Measurements from ENCODE around the gene ZNF521.
"Not testable (repeated sequence)": the region's sequence is repeated elsewhere in the genome, so short reads cannot be mapped to it uniquely, and the experiment has no call there.

ZNF521 gene

DNA sequence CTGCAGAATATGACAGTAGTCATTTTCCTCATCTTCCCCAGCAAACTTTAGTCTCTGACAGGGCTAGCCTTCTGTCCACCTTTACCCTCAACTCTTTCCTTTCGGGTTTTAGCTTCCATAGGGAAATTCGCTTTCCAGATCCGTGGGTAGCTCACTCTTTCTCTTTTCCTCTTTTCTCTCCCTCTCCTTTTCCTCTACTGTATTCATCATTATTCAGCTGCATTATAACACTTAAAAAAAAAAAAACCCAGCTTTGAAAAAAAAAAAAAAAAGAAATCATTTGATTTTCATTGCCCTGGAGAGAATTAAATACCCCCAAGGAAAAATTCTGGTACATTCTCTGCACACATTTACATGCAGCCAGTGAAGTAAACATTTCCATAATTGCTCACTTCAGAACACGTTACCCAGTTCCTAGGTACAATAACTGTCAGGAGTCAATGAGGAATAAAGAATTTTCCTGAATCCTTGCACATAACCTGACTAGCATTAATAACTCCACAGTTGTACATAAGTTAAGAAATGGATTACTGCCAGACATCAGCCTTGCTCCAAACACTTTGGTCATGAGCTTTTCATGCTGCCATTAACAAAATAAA lies 63.5 kb downstream of the ZNF521 start:
- ATAC-seq = no peak

DNA sequence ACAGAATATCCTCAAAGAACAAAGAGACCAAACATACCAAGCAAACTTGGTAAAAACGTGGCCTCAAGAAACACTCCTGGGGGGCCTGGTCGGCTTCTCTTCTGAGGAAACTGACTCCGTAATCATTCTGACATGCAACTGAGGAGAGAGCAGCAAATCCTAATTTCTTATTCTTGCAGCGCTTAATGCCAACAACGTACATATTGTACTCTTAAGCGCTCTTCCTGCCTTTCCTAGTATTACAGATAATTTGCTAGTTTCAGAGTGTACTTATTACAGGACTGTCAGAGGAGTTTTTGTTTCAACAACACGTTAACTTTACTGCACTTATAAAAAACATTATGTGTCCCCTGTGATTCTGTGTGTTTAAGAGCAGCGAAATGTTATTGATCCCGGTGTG lies 64.9 kb downstream of the ZNF521 start:
- no peak for ATAC-seq

DNA sequence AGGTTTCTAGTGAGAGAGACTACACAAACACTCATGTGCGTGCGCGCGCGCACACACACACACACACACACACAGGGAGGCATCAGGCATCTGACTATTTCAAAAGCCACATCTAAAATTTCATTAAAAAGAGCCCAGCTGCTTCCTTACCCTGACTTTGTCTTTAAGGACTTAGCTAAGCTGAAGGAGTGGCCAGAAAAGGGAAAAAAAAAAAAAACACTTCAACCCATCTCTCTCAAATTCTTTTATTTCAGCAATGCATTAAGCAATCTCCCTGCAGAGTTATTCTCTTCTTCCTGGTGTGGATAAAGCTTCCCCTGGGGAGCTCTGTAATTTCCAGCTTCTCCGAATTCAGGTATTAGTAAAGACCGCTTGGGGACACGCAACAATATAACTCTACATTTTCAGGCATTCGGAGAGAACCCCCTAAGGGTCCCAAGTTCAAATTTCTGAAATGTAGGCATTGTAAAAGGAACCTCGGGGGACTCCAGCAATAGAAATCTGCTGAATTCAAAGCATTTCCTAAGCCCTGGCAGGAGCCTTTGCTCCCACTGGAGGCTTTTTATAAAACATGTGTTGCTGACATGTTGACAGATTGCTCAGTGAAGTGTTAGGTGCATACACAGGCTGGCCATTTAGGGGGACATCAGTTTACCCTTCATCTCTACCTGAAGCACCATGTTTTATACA lies 67.0 kb downstream of the ZNF521 start:
- ATAC-seq = no peak

DNA sequence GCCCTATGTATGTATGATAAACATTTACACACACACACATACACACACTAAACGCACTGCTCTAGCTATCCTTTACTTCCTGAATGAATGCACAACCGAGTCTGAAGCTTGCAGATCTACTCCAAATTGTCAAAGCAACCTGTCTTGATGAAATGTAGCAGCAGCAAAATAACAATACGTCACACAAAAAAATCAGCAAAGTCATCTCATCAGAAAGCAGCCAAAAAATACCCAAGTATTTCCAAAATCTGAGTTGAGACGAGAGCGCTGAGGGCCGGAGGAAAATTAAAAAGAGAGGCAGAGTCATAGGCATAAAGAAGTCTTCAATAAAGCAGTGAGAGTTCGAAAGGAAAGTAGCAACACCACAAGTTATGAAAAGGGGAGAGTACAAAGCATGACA lies 67.7 kb downstream of the ZNF521 start:
- no peak for ATAC-seq

DNA sequence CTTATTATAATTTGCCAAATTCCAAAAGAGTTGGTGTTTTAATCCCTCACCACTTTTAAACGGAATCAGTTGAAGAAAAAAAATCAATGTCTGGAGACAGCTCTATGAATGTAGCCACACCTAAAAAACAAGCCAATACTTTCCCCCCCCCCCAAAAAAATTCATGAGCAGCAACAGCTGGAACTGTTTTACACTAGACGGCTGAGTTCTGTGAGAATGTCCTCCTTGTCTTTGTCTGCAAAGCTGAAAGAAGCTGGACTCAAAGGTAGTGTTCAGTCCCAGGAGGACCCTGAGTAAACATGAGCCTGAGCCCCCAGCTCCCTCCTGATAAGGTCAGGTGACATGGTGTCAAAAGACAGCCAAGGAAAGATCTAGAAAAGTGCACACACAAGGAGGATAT lies 68.2 kb downstream of the ZNF521 start:
- no peak for ATAC-seq

DNA sequence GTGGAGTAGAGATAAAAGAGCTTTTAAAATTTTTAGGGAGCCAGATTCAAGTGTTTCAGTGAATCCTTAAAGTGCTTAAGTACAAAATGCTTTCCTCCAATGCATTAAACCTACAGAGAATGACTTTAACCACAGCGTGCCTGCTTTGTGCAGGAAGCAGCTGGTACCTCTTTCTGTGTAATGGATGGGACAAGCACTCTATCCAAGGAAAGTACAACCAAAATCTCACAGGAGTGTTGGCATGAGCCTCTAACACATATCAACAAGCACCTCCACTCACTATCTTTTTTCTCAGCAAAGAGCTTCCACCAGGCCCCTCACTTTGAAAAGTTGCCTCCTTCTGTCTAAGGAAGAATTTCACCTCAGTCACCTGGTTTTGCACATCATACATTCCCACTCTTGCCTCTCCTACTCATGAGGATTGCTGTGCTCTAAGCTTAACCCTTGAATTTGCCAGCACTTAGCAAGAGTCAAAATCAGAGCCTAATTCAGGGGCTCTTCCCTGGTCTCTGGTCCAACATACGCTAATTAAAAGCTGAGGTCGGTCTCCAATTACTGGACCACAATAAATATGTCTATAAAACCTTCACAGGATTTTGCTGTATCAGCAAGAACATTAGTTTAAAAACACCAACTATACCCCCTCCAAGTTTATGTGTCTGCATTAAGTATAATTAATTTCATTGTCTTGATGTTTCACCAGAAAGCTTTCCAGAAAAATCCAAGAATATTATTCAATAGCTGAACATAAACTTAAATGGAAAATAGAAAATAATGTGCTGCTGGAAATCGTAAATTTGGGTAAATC lies 68.9 kb downstream of the ZNF521 start:
- ATAC-seq = no peak

DNA sequence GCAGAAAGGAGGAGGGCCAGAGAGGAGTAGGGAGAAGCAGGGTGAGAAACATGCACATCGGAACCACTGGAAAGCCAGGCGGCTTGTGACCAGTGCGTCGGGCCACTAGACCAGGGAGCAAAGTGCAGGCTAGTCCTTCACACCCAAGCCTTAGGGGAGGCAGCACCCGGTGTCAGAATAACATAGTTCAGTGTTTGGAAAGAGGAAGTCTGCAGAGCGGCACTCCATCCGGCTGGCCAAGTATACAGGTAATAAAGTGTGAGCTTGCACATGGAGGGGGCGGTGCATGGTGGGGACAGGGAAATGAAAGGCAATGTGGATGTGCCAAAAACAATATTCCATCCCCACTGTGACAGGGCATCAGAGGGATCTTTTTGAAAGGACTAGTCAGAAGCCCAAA lies 69.7 kb downstream of the ZNF521 start:
- no peak for ATAC-seq

DNA sequence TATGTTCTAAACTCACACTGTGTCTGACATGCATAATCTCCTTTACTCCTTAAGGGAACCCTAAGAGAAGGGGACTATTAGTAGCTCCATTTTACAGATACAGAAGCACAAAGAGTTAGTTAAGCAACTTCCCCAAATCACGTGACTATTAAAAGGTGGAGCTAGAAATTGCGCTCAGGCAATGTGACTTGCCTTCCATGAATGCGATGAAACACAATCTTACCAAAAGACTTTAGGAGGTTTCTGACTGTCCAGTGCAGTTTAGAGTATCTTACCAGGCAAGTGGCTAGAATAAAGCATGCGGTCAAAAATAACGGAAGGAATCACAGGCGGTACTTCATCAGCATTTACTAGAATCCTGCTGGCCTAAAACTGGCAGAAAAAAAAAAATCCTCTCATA lies 70.4 kb downstream of the ZNF521 start:
- ATAC-seq = no peak

DNA sequence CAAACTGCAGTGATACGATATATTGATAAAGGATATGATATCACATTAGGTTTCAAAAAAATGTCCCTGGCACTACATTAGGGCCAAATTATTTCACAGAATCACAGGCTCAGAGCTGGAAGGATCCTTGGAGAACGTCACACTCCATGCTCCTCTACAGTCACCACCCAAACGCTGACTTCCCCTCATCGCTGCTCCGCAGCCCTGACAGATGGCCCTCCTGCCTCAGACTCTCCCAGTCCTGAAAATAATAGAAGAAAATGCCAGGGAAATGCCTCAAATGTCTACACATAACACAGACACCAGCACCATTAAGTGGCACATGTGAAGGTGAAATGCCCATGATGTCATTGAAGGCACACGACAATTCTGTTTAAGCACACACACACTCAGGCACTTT lies 72.0 kb downstream of the ZNF521 start:
- no peak for ATAC-seq

DNA sequence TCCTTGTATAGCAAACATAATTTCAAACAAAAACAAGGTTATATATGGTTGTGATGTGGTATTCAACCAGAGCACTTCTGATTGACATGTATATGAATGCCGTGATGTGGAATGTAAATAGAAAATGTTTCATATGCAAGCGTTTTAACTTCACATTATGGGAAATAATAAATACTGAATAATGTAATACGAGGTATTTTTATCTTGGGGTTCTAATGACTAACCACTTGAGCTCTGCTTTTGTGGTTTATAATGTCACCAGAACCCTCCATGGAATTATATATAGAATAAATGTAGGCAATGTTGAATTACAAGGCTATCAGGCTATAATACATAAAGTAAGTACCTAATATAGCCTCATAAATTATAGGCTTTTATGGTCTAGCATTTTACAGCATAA lies 72.4 kb downstream of the ZNF521 start:
- ATAC-seq = no peak

DNA sequence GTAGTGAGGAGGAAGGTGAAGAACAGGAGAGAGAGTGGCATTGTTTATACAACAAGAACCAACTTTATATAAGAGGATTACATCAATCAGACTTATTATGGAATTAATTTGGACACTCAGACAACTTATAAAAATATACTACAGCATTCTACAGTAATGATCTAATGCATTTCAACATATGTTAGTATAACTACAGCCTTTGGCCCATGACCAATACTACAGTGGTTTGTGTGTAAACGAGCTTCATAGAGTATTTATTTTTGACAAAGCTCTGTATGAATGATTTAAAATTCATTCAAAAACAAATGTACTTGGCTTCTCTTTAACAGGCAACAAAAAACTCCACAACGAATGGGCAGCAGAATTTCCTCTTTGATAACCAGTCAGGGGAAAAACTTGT lies 72.8 kb downstream of the ZNF521 start:
- ATAC-seq = no peak

DNA sequence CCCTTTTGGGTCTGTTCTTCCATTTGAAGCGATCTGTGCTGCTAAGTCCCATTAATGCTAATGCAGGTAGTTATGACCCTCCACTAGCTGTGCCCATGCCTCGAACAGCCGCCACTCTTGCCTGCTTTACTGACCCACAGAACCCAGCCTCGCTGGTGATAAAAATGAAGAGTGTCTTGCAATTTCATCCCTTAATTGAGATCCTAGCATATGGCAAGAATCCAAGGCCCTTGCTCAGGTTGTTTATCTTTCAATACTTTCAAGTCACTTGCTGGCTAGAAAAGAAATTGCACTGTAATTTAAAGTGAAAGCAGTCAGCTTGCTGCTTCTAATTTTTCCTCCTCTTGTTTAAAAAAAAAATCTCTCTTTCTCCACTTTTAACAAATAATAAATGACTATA lies 73.6 kb downstream of the ZNF521 start:
- no peak for ATAC-seq

DNA sequence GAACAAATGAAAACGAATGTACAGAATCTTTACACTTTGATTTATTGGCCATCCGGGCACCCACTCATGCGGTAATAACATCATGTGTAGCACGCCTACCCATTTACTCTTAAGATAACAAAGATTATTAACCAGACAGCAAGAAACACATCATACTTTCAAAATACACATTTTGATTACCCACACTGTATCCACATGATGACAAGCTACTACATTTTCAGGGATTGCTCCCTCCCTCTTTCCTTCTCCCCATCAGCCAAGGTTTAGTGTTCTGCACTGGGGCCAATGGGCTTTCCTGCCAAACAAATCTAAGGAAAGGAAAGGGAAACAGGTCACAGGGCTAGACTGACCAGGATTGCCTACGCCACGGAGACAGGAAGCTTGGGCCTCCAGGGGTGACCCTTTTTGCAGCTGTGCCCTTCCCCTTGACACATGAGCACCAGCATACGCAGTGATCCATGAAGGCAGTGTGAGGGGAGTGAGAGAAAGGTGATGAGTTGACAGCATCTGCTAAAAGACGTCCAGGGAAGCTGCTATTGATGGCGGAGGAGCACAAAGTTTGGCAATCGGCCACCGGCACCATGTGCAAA lies 76.5 kb downstream of the ZNF521 start:
- ATAC-seq = no peak

DNA sequence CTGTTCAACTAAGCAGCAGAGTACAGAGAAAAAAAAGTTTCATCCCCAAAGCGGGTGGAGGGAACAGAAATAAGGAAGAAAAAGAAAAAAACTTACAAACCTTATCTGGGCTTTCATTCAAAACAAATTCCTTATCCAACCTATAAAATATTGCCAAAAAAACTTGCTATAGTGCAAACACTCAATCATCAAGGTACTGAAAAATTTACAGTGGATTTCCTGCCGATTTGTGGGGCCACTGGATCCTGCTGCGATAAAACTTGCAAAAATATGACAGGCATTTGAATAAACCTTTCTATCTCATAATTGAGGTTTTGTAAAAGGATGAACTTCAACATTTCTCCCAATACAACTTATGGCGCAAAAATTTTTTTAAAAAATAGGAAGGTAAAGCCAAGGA lies 77.0 kb downstream of the ZNF521 start:
- ATAC-seq = no peak

DNA sequence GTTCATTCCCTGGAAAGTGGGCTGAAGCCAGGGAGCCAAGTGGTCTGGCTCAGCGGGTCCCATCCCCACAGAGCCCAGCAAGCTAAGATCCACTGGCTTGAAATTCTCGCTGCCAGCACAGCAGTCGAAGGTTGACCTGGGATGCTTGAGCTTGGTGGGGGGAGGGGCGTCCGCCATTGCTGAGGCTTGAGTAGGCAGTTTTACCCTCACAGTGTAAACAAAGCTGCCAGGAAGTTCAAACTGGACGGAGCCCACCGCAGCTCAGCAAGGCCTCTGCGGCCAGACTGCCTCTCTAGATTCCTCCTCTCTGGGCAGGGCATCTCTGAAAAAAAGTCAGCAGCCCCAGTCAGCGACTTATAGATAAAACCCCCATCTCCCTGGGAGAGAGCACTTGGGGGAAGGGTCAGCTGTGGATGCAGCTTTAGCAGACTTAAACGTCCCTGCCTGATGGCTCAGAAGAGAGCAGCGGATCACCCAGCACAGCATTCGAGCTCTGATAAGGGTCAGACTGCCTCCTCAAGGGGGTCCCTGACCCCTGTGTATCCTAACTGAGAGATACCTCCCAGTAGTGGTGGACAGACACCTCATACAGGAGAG lies 84.9 kb downstream of the ZNF521 start:
- ATAC-seq = not testable (repeated sequence)

DNA sequence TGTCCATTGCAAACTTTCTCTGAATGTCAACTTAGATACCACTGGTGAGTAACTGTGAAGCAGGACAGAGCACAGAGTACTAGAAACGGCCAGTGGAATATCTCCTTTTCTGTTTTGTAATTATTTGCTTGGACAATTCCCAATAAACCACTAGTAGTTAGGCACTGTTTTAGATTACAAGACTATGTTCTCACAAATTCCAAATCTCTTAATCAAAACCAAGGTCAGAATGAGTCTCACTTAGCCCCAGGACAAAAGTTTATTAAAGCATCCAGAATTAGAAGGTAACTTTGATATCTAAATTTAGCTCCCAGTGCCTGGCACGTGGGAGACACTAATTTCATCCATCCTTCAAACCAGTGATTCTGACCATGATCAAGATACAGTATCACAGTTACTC lies 89.0 kb downstream of the ZNF521 start:
- no peak for ATAC-seq

DNA sequence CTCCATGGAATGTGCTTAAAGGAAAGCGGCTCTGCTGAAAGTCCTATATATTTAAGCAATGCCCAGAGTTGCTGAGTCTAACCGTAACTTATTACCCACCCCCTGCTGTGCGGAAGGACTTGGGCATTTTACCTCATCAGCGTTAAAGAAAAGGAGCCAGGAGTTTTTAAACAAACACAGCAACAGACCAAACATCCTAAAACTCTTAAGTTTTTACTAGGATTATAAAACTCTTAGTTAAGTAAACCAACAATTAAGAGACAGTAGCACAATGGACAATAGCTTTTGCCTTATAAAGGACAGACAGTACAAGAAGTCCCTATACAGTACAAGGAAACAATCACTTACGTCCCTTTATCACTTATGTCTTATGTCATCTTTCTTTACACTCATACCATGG lies 90.2 kb downstream of the ZNF521 start:
- no peak for ATAC-seq

DNA sequence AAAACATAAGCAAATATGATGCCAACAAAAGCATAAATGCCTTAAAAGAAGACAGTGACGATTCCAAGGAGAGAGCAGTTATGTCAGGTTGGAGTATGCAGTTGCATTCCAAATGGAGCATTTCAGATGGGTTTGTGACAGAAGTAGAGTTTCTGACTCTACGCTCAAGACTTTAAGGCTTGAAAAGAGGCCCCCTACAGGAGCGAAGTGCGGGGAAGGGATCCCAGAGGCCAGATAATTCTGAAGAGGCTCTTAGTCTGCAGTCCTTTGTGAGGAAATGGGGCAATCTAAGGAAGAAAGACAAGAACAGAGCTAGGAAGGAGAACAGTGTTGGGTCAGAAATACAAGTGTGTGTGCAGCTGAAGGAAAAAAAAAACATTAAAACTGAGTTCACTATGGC lies 95.5 kb downstream of the ZNF521 start:
- ATAC-seq = no peak

DNA sequence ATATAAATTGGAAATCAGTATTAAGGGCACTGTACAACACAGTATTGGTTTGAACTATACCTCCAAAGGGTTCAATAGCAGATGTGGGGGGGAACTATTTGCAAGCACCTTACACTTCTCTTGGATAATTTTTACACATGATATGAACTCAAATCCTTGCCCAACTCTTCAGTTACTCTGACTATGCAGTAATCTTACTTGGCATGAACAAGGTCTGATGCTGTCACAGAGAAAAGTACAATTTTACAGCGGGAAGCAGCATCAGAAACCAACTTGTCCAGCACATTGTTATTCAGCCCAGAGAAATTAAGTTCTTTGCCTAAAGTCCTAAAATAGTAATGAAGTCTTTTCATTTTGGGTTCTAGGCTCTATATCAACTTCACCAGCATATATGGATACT lies 98.2 kb downstream of the ZNF521 start:
- ATAC-seq = no peak

DNA sequence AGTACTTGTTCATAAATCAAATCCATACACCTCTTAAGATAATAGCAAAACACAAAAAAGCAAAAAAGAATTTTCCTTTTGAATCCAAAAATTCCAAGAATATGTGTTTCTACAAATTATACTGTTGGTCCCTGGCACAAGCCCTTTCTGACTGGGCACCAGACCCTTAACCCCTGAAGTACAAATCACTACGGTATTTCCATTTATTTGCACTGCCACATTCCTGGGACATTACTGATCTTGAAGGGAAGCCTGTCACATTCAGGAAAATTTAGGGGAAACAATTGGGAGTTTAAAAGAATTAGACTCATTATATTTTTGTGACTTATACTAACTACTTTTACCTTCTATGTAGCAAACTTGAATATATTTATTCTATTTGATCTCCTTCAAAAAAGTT lies 98.8 kb downstream of the ZNF521 start:
- ATAC-seq = no peak

DNA sequence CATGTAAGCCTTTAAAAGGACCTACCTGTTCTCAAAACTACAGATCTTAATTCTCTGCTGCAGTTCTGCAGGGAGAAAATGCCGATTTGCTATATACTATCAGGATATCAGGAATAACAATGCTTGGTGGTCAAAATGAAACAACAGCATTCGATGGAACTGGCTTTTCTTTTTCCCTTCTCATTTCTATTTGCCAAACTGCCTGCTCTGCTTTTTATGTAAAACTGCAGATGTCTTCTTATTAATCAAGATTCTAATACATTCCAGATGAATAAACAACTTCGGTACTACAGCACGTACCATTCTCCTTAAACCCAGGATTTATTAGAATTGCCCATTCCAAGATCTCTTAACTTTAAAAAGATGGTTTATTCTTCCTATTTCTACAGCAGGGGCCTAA lies 100.9 kb downstream of the ZNF521 start:
- ATAC-seq = no peak

DNA sequence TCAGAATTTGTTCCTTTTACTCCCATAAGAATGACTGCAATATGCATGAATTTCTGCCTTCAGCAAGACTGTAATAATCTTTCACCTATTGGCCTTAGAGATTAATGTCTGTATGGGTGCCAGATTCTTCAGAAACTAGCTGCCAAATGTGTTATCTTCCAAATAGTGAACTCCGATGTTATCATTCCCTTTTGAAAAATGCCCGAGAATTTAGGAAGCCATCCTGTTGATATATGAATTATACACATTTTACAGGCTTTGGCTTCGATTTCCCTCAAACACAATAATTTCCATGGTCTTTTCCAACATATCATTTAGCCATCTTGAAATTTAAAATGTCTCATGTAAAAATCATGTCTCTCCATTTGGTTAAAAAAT lies 101.5 kb downstream of the ZNF521 start:
- ATAC-seq = no peak

DNA sequence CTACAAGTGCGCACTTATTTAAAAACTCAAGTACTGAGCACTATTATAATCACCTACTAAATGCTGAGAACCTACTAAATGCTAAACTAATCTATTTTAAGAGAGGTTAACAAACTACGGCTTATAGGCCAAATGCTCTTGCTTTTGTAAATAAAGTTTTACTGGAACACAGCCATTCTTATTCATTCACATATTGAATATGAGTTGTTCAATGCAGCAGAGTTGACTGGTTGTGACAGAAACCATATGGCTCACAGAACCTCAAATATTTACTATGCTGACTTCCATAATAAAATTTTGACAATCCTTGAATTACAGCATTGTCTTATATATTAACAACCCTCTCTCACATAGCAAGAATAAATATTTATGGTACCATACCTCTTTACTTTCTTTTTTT lies 103.2 kb downstream of the ZNF521 start:
- no peak for ATAC-seq

DNA sequence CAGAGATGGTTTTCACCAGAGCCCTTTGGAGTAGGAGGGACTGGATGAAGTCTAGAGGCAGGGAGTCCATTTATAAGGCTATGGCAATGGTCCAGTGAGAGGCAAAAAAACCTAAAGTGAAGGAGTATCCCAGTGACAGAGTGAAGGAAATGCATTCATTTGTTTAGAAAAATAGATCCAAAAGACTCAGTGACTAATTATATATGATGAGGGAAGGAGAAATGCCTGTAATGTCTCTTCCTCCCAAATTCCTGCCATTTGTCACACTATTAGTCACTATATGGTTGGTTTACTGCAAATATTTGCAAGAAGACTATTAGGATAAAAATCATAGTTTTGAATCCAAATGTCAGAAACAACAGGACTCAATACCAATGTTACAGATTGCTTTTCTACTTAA lies 104.2 kb downstream of the ZNF521 start:
- no peak for ATAC-seq
